K562 (cell line): Measurements from ENCODE around the gene SLC25A42. TPM values are rescaled to one million over a fixed set of nuclear protein-coding genes. Genes with fewer than 3 reads are reported as not detected.
A peak's percentile ranks its signal among the peaks of the same experiment; 100 is the strongest.

ENCODE experiments used
- ARID1B ChIP-seq: fragments of 450-650 bp; IDR thresholded peaks from 2 replicates; pipeline ENCODE4 v1.6.1; 2016; ENCODE audit warnings: antibody characterized with exemption, mild to moderate bottlenecking, inconsistent platforms
- ARID2 ChIP-seq: fragments of 450-650 bp; IDR thresholded peaks from 2 replicates; pipeline ENCODE4 v1.6.1; 2017; ENCODE audit warnings: antibody characterized with exemption, mild to moderate bottlenecking
- CBFA2T3 ChIP-seq: fragments of 450-650 bp; IDR thresholded peaks from 2 replicates; pipeline ENCODE4 v1.6.1; 2017
- HDAC6 ChIP-seq: IDR thresholded peaks from 2 replicates; pipeline ENCODE4 v1.6.1; 2012; ENCODE audit warnings: low read depth, mild to moderate bottlenecking, control low read depth, inconsistent platforms, low read length, moderate library complexity
- MYC ChIP-seq, 2 experiments: fragments of 250-450 bp in 1 of 2; sonication (Bioruptor Pico) in 1 of 2; IDR thresholded peaks; 2 replicates each; pipeline versions ENCODE4 v1.5.1 to v1.6.1; 2012 to 2021; ENCODE audit warnings: low read depth in 2 of 2, borderline replicate concordance in 1 of 2, improper control_type of control experiment in 1 of 2, low read length in 1 of 2, mild to moderate bottlenecking in 1 of 2, moderate library complexity in 1 of 2
- NFIC ChIP-seq: fragments of 450-650 bp; IDR thresholded peaks from 2 replicates; pipeline ENCODE4 v1.6.1; 2017; ENCODE audit warnings: mild to moderate bottlenecking, inconsistent platforms
- SMC3 ChIP-seq: conservative IDR thresholded peaks from 2 replicates; pipeline ENCODE4 v1.6.1; 2011; ENCODE audit warnings: low read depth, low read length, improper control_type of control experiment; ENCODE audit not compliant: insufficient read depth
- TAF15 ChIP-seq: fragments of 200-400 bp; formaldehyde crosslinking; IDR thresholded peaks from 2 replicates; pipeline ENCODE4 v1.6.1; 2017; ENCODE audit warnings: mild to moderate bottlenecking, low read depth, low read length, moderate library complexity
- ZNF644 ChIP-seq: fragments of 200-800 bp; sonication (Bioruptor generic); IDR thresholded peaks from 2 replicates; pipeline ENCODE4 v1.6.1; 2016; ENCODE audit warnings: low read depth, missing genetic modification characterization, missing compliant biosample characterization
- ZNF830 ChIP-seq: fragments of 250-450 bp; sonication (Bioruptor Pico); IDR thresholded peaks from 2 replicates; pipeline ENCODE4 v1.5.0; 2021; ENCODE audit warnings: mild to moderate bottlenecking
- polyA plus RNA-seq, 8 experiments: library from polyadenylated mRNA; depleted of rRNA in 4 of 8; stranded (reverse) in 5 of 8; unstranded in 3 of 8; fragments of >200 nt; fragmentation: Nextera tagmentation in 2 of 8; fragmentation: Illumina TruSeq in 1 of 8; extraction: Ambion mirVana in 2 of 8; extraction: Trizol in 1 of 8; gene quantifications; 2 replicates each; pipeline versions ENCODE4 v1.2.1 to v1.2.3, GENCODE V29; 2011 to 2014; ENCODE audit warnings: inconsistent platforms in 1 of 8, missing spikeins in 1 of 8
- total RNA-seq, 7 experiments: library from RNA; depleted of rRNA in 6 of 7; stranded (reverse); fragments of >200 nt in 6 of 7; fragmentation: Illumina TruSeq in 2 of 7; extraction: Trizol in 2 of 7; gene quantifications; 2 replicates each; pipeline versions ENCODE4 v1.2.1 to v1.2.3, GENCODE V29; 2011 to 2021; ENCODE audit warnings: low replicate concordance in 1 of 7
- TF ChIP-seq, protein P1 (sequence below): sonication (generic); formaldehyde crosslinking; IDR thresholded peaks from 2 replicates; pipeline ENCODE4 v1.8.0; 2022; ENCODE audit warnings: mild to moderate bottlenecking, low read depth, missing genetic modification reagents
- TF ChIP-seq, protein P2 (sequence below): sonication (generic); formaldehyde crosslinking; IDR thresholded peaks from 2 replicates; pipeline ENCODE4 v1.8.0; 2023; ENCODE audit warnings: missing genetic modification reagents, mild to moderate bottlenecking, borderline replicate concordance
- TF ChIP-seq, protein P3 (sequence below): fragments of 200-400 bp; formaldehyde crosslinking; IDR thresholded peaks from 2 replicates; pipeline ENCODE4 v1.6.1; 2017; ENCODE audit warnings: mild to moderate bottlenecking, low read depth, low read length, moderate library complexity
- TF ChIP-seq, protein P4 (sequence below): fragments of 250-450 bp; sonication (Bioruptor Pico); IDR thresholded peaks from 2 replicates; pipeline ENCODE4 v1.4.0; 2020; ENCODE audit warnings: mild to moderate bottlenecking, moderate library complexity

Gene SLC25A42
- total and polyA plus RNA-seq, 9 of the 15 experiments (the other 6 are each of a cell fraction or from before 2014, with no cell fraction given), result 0.59 to 32.2 (median 14.1) TPM

DNA sequence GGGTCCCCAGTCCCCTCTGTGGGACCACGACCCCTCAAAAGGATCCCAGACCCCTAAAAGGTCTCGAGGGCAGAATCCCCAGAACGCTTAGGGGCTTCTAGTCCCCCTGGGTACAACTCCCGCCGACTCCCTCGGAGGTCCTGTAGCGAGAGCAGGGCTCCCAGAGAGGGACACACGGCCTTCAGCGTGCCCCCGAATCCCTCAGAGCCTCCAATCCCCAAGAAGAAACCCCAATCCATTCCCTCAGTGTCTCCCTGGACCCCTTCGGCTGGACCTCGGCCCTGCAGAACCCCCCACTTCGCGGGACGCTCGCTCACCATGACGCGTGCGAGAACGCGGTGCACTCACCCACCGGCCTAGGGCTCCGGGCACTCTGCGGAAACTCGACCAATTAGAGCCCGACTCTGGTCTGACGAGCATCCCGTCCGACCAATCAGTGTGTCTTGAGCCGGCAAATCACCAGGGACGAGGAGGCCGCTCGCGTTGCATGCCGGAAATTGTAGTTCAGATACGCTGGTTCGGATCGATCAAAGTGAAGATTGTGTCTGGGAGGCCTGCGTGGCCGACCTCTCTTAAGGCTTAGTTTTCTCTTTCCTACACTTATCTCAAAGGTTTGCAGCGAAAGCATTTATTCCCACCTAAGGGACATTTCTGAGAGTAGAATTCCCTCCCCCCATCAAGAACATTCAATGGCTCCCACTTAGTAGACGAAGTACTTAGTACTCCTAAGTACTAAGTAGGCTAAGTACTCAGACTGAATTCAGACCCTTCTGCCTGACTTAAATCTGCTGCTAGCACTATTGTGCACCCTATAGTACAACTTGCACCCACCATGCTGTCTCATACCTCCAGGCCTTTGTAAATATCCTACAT lies 74.6 kb downstream of the SLC25A42 start, which contains the start of gene TMEM161A (continued):
- TF ChIP-seq MYC (IDR thresholded peaks at IDR 0.05; ENCODE audit: low read depth, low read length), result peak; percentile 82; the same call in 1 of the 2 replicates
- no peak for TF ChIP-seq MYC (CRISPR knock-in tag; IDR thresholded peaks at IDR 0.05; ENCODE audit: borderline replicate concordance, low read depth)
- TF ChIP-seq ARID1B, result no peak
- no peak for TF ChIP-seq SMC3
- TF ChIP-seq HDAC6, result no peak
- TF ChIP-seq, protein P1, sequence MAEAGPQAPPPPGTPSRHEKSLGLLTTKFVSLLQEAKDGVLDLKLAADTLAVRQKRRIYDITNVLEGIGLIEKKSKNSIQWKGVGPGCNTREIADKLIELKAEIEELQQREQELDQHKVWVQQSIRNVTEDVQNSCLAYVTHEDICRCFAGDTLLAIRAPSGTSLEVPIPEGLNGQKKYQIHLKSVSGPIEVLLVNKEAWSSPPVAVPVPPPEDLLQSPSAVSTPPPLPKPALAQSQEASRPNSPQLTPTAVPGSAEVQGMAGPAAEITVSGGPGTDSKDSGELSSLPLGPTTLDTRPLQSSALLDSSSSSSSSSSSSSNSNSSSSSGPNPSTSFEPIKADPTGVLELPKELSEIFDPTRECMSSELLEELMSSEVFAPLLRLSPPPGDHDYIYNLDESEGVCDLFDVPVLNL (CRISPR knock-in tag), result no peak
- no peak for TF ChIP-seq ZNF830 (CRISPR knock-in tag)
- TF ChIP-seq, protein P2, sequence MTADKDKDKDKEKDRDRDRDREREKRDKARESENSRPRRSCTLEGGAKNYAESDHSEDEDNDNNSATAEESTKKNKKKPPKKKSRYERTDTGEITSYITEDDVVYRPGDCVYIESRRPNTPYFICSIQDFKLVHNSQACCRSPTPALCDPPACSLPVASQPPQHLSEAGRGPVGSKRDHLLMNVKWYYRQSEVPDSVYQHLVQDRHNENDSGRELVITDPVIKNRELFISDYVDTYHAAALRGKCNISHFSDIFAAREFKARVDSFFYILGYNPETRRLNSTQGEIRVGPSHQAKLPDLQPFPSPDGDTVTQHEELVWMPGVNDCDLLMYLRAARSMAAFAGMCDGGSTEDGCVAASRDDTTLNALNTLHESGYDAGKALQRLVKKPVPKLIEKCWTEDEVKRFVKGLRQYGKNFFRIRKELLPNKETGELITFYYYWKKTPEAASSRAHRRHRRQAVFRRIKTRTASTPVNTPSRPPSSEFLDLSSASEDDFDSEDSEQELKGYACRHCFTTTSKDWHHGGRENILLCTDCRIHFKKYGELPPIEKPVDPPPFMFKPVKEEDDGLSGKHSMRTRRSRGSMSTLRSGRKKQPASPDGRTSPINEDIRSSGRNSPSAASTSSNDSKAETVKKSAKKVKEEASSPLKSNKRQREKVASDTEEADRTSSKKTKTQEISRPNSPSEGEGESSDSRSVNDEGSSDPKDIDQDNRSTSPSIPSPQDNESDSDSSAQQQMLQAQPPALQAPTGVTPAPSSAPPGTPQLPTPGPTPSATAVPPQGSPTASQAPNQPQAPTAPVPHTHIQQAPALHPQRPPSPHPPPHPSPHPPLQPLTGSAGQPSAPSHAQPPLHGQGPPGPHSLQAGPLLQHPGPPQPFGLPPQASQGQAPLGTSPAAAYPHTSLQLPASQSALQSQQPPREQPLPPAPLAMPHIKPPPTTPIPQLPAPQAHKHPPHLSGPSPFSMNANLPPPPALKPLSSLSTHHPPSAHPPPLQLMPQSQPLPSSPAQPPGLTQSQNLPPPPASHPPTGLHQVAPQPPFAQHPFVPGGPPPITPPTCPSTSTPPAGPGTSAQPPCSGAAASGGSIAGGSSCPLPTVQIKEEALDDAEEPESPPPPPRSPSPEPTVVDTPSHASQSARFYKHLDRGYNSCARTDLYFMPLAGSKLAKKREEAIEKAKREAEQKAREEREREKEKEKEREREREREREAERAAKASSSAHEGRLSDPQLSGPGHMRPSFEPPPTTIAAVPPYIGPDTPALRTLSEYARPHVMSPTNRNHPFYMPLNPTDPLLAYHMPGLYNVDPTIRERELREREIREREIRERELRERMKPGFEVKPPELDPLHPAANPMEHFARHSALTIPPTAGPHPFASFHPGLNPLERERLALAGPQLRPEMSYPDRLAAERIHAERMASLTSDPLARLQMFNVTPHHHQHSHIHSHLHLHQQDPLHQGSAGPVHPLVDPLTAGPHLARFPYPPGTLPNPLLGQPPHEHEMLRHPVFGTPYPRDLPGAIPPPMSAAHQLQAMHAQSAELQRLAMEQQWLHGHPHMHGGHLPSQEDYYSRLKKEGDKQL (CRISPR knock-in tag), result no peak
- TF ChIP-seq ARID2, result no peak
- TF ChIP-seq CBFA2T3, result no peak
- TF ChIP-seq ZNF644 (tag), result no peak
- no peak for TF ChIP-seq TAF15
- no peak; the same call in 1 of the 2 replicates for TF ChIP-seq NFIC
- TF ChIP-seq, protein P3, sequence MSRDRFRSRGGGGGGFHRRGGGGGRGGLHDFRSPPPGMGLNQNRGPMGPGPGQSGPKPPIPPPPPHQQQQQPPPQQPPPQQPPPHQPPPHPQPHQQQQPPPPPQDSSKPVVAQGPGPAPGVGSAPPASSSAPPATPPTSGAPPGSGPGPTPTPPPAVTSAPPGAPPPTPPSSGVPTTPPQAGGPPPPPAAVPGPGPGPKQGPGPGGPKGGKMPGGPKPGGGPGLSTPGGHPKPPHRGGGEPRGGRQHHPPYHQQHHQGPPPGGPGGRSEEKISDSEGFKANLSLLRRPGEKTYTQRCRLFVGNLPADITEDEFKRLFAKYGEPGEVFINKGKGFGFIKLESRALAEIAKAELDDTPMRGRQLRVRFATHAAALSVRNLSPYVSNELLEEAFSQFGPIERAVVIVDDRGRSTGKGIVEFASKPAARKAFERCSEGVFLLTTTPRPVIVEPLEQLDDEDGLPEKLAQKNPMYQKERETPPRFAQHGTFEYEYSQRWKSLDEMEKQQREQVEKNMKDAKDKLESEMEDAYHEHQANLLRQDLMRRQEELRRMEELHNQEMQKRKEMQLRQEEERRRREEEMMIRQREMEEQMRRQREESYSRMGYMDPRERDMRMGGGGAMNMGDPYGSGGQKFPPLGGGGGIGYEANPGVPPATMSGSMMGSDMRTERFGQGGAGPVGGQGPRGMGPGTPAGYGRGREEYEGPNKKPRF, result no peak
- TF ChIP-seq, protein P4, sequence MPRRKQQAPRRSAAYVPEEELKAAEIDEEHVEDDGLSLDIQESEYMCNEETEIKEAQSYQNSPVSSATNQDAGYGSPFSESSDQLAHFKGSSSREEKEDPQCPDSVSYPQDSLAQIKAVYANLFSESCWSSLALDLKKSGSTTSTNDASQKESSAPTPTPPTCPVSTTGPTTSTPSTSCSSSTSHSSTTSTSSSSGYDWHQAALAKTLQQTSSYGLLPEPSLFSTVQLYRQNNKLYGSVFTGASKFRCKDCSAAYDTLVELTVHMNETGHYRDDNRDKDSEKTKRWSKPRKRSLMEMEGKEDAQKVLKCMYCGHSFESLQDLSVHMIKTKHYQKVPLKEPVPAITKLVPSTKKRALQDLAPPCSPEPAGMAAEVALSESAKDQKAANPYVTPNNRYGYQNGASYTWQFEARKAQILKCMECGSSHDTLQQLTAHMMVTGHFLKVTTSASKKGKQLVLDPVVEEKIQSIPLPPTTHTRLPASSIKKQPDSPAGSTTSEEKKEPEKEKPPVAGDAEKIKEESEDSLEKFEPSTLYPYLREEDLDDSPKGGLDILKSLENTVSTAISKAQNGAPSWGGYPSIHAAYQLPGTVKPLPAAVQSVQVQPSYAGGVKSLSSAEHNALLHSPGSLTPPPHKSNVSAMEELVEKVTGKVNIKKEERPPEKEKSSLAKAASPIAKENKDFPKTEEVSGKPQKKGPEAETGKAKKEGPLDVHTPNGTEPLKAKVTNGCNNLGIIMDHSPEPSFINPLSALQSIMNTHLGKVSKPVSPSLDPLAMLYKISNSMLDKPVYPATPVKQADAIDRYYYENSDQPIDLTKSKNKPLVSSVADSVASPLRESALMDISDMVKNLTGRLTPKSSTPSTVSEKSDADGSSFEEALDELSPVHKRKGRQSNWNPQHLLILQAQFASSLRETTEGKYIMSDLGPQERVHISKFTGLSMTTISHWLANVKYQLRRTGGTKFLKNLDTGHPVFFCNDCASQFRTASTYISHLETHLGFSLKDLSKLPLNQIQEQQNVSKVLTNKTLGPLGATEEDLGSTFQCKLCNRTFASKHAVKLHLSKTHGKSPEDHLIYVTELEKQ, result no peak
